H54 (cell line): ENCODE data around the gene VAV2.
A peak's percentile ranks its signal among the peaks of the same experiment; 100 is the strongest.
"Not testable (repeated sequence)": the region's sequence is repeated elsewhere in the genome, so short reads cannot be mapped to it uniquely, and the experiment has no call there.

ENCODE experiments used
- DNase-seq: peaks from one replicate; pipeline ENCODE4 v3.0.0; 2011; ENCODE audit warnings: low spot score, mixed read lengths; ENCODE audit not compliant: insufficient read length
- FAIRE-seq: peaks from 3 replicates; lab custom pipeline; 2011; peaks lifted over from hg19 to GRCh38; lab: Jason Lieb, UNC
- POLR2A ChIP-seq: IDR thresholded peaks from 2 replicates; pipeline ENCODE4 v1.6.1; 2011; ENCODE audit warnings: low read depth, mild to moderate bottlenecking, low read length

VAV2 gene

GRCh38 chr9:133767625-133768024 lies 224.5 kb downstream of the VAV2 start:
- no peak for TF ChIP-seq POLR2A
- DNase-seq, result no peak
- no peak for FAIRE-seq

GRCh38 chr9:133767008-133767407 lies 225.1 kb downstream of the VAV2 start:
- no peak for TF ChIP-seq POLR2A
- DNase-seq, result no peak
- no peak for FAIRE-seq

- not testable (repeated sequence) for DNase-seq, FAIRE-seq
Observed at GRCh38 chr9:133766234-133766633, 225.9 kb downstream of the VAV2 start.

GRCh38 chr9:133763272-133764183 lies 228.6 kb downstream of the VAV2 start:
- TF ChIP-seq POLR2A, result no peak
- FAIRE-seq, result no peak
- peak; percentile 59 for DNase-seq

GRCh38 chr9:133762488-133763271 lies 229.4 kb downstream of the VAV2 start:
- DNase-seq (no peak), FAIRE-seq (no peak)
- no peak for TF ChIP-seq POLR2A

- DNase-seq, result no peak
- no peak for FAIRE-seq
- no peak for TF ChIP-seq POLR2A
Observed at GRCh38 chr9:133761641-133762248, 230.4 kb downstream of the VAV2 start.

- TF ChIP-seq POLR2A, result no peak
- no peak for DNase-seq
- no peak for FAIRE-seq
Observed at GRCh38 chr9:133760713-133761290, 231.3 kb downstream of the VAV2 start.

GRCh38 chr9:133759946-133760345 lies 232.2 kb downstream of the VAV2 start:
- DNase-seq (no peak), FAIRE-seq (no peak)
- no peak for TF ChIP-seq POLR2A

GRCh38 chr9:133759146-133759900 lies 232.8 kb downstream of the VAV2 start:
- no peak for FAIRE-seq
- DNase-seq, result no peak
- TF ChIP-seq POLR2A, result no peak

GRCh38 chr9:133758228-133758627 lies 233.9 kb downstream of the VAV2 start:
- TF ChIP-seq POLR2A, result no peak
- DNase-seq (no peak), FAIRE-seq (no peak)

GRCh38 chr9:133754688-133755227 lies 237.4 kb downstream of the VAV2 start:
- FAIRE-seq (no peak), DNase-seq (no peak)
- no peak for TF ChIP-seq POLR2A

GRCh38 chr9:133754187-133754586 lies 237.9 kb downstream of the VAV2 start:
- TF ChIP-seq POLR2A, result no peak
- DNase-seq, result no peak
- FAIRE-seq, result no peak
